GM20000 (cell line): ENCODE measurements around the gene CARMIL1.

Source experiments
- DNase-seq: peaks from one replicate; pipeline ENCODE4 v3.0.0; 2012; ENCODE audit warnings: low spot score
- TF ChIP-seq, protein P1 (sequence below): IDR thresholded peaks from 2 replicates; pipeline ENCODE4 v1.5.1; 2012; ENCODE audit warnings: mild to moderate bottlenecking, control low read depth; ENCODE audit errors: extremely low read depth, missing control alignments

Gene CARMIL1

DNA sequence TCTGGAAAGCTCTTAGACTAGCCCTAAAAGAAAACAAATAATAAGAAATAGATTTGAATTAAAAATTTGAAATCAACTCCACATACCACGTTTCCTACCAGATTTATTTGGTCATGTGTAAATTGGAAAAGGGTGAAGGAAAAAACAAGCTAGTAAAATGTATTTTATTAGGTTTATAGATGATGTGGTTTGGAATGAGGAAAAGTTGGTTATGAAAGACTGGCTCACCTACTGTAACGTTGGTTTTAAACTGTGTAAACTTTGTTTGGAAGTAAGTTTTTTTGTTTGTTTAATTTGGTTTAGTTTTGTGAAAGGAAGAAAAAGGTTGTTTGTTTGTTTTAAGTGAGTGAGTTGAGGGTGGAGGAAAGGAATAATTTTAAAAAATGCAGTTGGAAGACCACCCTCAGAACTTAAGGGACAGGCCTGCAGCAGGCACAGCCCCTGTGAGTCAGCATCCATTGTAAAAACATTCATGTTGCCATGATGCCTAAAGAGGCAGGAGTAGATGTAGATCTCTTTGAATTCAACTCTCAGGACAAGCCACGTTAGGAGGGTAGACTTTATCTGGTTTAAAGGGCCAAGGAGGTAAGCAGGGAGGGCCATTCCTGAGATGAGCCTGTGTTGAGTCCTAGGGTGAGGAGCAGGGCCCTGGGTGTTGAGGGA, 279.1 kb downstream of the CARMIL1 start:
- TF ChIP-seq, protein P1, sequence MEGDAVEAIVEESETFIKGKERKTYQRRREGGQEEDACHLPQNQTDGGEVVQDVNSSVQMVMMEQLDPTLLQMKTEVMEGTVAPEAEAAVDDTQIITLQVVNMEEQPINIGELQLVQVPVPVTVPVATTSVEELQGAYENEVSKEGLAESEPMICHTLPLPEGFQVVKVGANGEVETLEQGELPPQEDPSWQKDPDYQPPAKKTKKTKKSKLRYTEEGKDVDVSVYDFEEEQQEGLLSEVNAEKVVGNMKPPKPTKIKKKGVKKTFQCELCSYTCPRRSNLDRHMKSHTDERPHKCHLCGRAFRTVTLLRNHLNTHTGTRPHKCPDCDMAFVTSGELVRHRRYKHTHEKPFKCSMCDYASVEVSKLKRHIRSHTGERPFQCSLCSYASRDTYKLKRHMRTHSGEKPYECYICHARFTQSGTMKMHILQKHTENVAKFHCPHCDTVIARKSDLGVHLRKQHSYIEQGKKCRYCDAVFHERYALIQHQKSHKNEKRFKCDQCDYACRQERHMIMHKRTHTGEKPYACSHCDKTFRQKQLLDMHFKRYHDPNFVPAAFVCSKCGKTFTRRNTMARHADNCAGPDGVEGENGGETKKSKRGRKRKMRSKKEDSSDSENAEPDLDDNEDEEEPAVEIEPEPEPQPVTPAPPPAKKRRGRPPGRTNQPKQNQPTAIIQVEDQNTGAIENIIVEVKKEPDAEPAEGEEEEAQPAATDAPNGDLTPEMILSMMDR, result no peak
- no peak for DNase-seq

DNA sequence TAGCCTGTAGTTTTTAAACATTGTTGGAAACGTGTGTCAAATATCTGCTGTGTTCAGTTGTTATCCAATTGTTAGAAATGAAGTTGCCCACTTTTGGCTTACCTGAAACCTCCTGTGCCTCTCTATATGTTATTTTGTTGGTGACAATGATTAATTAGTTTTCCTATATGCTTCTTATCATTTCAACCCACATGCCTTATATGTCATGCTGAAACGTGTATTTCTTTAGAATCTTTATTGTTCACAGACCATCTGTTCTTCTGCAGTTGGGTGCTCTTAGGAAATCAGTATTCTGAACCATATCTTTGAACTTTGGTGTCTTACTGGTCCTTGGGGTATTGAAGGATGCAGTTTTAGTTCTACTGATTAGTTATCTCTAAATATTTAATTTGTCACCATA, 281.7 kb downstream of the CARMIL1 start:
- no peak for DNase-seq
- TF ChIP-seq, protein P1, result no peak

DNA sequence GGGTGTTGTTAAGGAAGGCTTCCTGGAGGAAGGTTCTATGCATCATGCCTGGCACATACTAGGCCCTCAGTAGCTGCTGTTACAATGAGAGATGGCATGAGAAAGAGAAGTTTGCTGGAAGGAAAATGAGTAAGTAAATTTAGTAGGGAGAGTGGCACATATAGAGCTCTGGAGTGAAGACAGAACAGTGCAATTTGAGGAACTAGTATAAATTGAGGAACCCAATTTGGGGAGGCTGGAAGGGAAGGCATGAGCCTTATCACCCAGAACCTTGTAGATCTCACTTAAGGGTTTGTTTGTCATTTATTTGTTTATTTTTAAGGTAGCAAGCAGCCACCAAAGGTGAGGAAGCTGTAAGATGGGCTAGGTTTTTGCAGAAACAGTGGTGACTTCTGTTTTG, 285.8 kb downstream of the CARMIL1 start:
- TF ChIP-seq, protein P1, result no peak
- DNase-seq, result no peak

DNA sequence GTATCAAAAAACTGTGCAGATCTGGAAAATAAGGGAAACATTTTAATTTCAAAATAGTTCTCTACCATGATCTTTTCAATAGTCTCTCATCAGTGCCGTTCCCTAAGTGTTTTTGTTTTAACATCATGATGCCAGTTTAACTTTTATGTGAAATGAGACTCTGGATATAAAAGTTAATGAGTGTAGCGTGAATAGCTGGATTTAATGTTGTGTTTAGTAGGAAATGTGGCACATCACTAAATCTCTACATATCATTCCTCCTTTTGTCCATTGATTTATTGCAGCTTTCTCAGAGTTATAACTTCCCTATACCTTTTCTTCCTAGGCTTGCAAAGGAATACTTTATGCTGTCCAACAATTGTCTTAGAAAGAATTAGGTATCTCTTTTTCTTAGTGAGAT, 291.4 kb downstream of the CARMIL1 start:
- no peak for DNase-seq

DNA sequence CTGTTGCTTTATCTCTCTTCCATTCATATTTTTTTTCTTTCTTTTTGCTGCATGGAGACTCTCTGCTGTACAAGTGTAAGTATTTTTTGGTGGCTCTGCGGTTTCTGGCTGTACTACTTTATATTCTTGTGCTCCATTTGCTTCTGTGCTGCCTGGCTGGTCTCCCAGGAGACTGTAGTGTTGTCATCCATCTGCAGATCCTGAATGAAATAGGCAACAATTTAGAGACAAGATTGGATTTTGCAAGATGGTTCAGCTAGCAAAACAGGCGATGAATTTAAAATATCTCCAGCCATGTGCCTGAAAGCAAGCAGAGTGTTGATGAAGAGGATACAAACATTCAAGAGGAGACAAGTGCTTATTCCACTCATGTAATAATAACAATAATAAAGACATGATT, 297.7 kb downstream of the CARMIL1 start:
- DNase-seq, result no peak
- TF ChIP-seq, protein P1, result no peak

More for the DNA sequence above, 291.4 kb downstream of the CARMIL1 start:
- TF ChIP-seq, protein P1, result no peak

DNA sequence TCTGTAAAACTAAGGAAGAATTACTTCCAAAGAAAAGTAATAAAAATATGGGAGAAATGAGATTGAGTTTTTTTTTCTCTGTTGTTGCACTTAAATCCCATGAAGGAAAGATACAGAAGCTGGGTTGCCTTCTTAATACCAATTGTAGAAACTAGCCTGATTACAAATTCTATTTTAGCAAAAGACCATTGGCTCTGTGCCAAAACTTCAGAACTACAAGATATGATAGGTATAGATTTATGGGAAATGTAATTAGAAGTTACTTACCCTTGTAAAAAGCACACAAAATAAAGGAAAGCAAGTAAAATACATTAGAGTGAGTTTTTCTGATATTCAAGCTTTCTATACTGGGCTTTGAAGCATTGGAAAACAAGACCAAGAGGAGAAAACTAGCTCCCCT, 299.4 kb downstream of the CARMIL1 start:
- TF ChIP-seq, protein P1, result no peak
- DNase-seq, result no peak

DNA sequence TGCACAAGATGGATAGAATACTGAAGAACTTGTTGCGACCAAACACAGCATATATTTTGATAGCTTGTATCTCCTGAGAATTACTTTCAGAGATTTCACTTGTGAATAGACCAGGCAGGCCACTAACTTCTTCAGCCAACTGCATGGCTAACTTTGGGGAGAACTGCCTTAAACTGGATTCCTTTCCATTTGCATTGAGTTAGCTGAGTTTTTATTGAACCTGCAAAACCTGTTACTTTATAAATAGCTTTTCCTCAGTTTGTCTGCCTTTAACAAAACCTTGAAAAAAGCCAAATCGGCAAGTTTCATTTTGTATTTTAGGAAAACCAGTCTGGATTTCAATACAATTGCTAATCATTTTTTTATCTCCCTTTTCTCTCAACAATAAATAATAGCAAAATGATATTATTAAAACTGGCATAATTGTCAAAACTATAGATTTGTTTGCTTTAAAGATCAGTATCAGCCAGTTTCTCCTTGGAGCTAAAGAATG, 300.3 kb downstream of the CARMIL1 start:
- no peak for DNase-seq
- TF ChIP-seq, protein P1, result no peak
